ENCODE measurements around the gene GLRA3.
"Not testable (repeated sequence)": the region's sequence is repeated elsewhere in the genome, so short reads cannot be mapped to it uniquely, and the experiment has no call there.

Gene GLRA3

DNA sequence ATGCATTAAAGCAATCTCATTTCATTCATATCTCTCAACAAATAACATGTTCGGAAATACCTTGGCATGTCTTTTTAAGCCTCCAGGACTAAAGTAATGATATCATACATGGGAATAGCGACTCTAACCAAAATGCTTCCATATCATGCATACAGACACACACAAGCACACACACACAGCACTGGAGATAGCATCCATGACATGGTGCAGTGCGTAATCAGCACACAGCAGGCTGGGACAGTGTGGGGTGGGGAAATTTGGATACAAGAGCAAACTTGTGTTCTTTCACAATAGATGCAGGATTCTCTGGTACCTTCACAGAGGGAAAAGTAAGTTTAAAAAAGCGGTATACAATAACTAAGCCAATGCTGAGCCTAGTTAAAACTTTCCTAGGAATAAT lies 174.4 kb downstream of the GLRA3 start:
- no peak for DNase-seq (ENCODE audit: low spot score)

DNA sequence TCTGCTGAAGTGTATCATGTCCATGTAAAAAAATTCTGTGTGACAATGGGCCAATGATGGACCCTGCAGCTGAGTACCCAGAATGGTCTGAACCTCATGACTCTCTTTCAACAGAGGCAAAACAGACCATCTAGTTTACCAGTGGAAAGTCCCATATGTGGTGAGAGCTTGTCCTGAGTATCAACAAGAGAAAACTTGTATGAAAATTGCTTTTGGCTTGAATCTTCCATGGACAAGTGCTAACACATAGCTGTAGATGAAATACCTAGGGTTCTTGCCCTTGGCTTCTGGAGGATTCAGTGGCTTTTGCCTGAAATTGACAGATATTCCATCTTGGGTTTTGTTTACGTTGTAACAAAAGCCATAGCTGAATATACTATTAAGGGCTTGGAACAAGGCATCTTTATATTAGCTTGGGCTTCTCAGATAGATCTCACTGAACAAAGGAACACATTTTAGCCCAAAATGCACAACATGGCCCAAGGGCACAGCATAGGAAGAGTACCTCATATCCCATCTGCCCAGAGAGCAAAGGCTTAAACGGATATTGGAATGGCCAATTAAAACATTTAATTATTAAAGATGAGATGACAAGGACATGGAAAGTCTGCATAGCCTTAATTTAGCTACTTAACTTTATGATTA lies 178.2 kb downstream of the GLRA3 start:
- no peak for DNase-seq (ENCODE audit: low spot score)

DNA sequence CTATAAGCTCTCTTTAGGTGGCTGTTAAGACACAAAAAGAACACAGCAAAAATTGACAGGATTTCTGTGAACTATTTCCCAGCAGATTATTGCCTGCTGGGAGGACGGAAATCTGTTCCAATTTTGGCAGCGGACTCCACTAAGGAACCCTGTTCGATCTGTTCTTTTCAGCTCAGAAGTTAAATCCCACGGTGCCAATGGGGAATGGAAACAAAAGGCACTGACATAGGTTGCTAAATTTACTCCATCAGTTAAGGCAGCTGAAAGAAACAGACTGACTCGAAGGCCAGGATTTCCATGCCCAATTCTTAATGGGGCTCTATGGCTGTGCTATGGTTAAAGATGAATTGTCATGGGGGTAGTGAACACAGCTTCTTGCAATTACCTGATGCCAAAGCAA lies 180.2 kb downstream of the GLRA3 start:
- DNase-seq (ENCODE audit: low spot score) = no peak

DNA sequence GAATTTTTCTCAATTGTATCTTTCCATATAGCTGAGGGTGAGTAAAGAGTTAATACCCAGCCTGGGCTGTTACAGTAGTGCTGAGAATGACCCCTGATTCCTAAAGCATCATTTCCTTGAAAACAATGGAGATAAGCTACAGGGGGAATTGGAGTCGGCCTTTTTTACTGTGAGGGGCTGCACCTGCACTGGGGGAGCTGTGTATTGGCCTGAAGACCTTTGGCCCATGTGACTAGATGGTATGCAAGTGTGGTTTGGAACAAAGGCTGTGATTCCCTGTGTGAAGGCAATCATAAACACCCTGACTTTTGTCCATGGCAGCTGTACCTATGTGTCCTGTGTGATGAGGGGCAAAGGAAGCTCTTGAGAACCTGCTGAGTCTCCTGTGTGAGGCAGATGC lies 182.7 kb downstream of the GLRA3 start:
- DNase-seq (ENCODE audit: low spot score) = no peak

DNA sequence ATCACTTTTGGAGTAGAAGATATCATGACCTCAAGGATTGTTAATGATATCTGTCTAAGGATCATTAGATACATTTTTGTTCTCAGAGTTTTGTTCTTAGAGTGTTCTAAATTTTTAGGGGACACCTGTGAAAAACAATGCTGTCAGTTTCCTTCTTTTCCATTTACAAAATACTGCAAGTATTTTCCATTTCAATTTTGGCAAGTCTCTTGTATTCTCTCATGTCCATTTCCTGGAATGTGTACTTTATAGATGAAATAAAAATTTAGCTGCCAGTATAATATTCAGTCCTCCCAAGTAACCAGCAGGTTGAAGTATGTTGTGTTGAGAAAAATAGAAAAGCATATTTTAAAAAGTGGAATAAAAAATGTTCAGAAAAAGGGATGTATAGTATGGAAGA lies 188.9 kb downstream of the GLRA3 start:
- no peak for DNase-seq (ENCODE audit: low spot score)

DNA sequence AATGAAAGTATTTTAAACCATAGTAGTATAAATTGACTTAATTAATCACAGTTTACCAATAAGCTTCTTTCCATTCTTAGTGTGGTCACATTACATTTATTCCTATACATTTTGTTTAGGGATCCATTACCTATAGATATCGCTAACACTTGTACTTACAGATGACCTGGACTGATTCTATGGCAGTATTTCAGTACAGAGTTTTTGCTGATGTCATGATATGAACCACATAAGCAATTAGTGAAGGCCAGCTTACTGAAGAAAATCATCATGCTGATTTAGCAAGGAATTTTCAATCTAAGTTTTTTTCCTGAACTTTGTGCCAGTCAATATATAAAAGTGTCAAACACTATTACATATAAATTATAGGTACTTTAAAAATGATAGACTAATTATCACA lies 193.3 kb downstream of the GLRA3 start:
- no peak for DNase-seq (ENCODE audit: low spot score)

DNA sequence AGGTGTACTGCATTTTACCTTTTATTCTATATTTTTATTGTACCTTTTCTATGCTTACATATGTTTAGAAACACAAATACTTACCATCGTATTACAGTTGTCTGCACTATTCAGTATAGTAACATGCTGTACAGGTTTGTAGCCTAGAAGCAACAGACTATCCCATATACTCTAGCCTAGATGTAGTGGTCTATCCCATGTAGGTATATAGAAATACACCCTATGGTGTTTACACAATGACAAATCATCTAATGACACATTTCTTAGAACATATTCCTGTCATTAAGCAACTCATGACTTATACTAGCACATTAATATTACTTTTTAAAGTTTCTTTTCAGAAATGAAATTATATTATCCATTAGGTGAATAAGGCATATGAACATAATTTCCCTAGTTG lies 195.6 kb downstream of the GLRA3 start:
- DNase-seq (ENCODE audit: low spot score) = no peak

GRCh38 chr4:174631901-174632758 lies 196.9 kb downstream of the GLRA3 start:
- DNase-seq (ENCODE audit: low spot score) = peak; percentile 58

GRCh38 chr4:174629907-174630450 lies 199.1 kb downstream of the GLRA3 start:
- not testable (repeated sequence) for DNase-seq (ENCODE audit: low spot score)

- peak; percentile 79 for DNase-seq (ENCODE audit: low spot score)
Measured at GRCh38 chr4:174629265-174629664, 199.8 kb downstream of the GLRA3 start.

GRCh38 chr4:174628191-174628590 lies 200.9 kb downstream of the GLRA3 start:
- no peak for DNase-seq (ENCODE audit: low spot score)

- DNase-seq (ENCODE audit: low spot score) = no peak
Measured at GRCh38 chr4:174627473-174627872, 201.6 kb downstream of the GLRA3 start.

DNA sequence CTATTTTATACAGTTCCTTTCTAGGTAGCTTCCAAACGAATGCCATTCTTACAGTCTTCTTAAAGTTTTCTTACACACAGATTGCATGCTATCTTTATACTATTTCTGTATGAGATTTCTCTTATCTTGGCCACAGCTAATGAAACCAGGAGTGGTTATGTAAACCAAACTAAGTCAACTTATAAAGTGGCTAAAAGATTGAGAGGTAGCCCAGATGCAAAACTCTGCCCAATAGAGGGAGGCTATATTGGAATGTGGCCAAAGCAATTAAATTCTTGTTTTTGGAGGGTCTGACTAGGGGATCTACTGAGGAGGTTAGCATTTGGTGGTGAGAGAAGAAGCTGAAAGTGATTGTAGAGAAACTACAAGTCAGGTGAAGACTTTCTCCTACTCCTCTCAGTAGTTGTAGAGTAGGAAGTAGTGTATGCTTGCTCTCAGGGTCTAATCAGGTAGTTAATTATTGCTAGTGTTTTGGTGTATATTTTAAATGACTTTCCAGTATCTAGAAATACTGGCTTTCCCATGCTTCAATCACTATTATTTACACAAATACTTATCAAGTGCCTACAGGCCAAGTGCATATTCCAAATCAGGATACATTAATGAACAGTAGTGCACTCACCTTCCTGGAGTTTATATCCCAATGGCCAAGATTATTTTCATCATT lies 202.6 kb downstream of the GLRA3 start:
- DNase-seq (ENCODE audit: low spot score) = no peak

DNA sequence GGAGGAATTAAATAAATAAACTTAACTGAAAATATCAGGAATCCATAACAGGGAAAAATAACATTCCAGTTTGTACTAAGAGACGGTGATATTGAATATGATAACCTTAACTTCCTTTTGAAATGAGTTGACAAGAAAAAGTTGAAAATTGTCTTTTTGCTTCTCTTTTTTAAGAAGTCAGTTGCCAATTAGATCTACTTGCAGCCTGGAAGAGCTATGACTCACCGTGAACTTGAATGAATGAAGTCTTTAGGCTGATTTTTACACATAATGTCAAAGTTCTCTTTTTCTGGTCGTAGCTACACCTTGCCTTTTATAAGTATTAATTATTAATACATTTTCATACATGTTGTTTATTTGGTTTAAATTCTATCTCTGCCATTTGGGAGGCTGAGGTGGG lies 212.4 kb downstream of the GLRA3 start:
- DNase-seq (ENCODE audit: low spot score) = no peak

DNA sequence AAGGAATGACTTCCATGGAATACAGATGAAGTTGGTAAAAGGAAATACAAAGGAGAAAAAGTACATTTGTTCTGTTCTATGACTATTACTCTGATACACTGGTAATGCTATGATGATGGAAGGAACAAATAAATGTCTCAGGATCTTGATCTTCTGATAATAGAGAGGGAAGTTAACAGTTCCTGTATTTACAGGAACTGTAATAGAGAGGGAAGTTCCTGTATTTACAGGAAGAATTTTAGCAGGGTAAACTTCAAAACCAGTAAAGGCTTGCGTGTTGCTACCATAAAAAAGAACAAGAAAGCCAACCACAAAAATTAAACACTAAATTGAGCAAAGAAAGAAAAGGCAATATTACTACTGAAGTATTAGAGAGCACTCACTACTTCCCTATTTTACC lies 215.1 kb downstream of the GLRA3 start:
- no peak for DNase-seq (ENCODE audit: low spot score)

GRCh38 chr4:174611792-174612191 lies 217.3 kb downstream of the GLRA3 start:
- DNase-seq (ENCODE audit: low spot score) = no peak

DNA sequence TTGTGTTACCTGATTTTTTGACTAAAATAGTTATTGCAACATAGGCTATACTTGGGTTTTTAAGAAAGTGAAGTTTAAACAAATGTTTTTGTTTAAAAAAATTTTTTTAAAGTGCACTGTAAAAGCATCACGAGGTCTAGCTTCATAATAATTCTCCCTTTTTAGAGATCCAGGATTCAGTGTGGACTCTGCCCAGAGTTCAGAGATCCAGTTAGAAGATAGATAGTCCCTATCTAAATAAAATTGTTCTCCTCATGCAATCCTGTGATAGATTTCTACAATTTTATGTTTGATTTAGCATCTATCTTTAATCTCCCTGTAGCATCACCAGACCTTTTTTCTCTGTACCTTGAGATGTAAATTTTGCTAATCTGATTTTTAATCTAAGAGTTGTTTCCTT lies 221.3 kb downstream of the GLRA3 start:
- no peak for DNase-seq (ENCODE audit: low spot score)

- DNase-seq (ENCODE audit: low spot score) = peak; percentile 39
Measured at GRCh38 chr4:174604198-174604597, 224.8 kb downstream of the GLRA3 start.

- no peak for DNase-seq (ENCODE audit: low spot score)
Measured at GRCh38 chr4:174600391-174600790, 228.7 kb downstream of the GLRA3 start.

DNA sequence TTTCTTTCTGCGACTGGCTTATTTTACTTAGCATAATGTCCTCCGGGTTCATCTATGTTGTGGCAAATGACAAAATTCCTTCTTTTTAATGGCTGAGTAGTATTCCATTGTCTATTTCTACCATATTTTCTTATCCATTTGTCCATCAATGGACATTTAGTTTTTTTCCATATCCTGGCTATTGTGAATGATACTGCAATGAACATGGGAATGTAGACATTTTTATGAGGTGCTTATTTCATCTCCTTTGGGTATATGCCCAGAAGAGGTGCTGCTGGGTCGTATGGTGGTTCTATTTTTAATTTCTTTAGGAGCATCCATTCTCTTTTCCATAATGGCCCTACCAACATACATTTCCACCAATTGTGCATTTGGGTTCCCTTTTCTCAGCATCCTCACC lies 230.2 kb downstream of the GLRA3 start:
- DNase-seq (ENCODE audit: low spot score) = no peak

DNA sequence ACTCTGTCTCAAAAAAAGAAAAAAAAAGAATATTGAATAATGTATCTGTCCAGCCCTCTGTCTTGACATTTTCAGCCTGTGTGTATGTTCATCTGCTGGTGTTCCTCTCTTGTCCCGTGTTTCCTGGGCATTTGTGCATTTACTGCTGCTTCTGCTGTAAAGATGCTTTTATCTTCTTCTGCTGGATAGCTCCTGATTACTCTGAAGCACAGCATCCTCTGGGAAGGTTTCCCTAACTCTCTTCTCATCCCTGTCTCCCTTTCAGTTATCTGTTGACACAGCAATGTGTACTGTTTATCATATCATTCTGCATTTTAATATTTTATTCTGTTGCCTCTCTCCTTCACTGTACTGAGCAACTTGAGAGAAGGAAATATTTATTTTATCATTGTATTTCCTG lies 232.5 kb downstream of the GLRA3 start:
- no peak for DNase-seq (ENCODE audit: low spot score)

GRCh38 chr4:174595141-174595929 lies 233.7 kb downstream of the GLRA3 start:
- DNase-seq (ENCODE audit: low spot score) = peak; percentile 30
